ENCODE measurements around the gene DHRSX.
"Not testable (repeated sequence)": the region's sequence is repeated elsewhere in the genome, so short reads cannot be mapped to it uniquely, and the experiment has no call there.

The DHRSX gene

DNA sequence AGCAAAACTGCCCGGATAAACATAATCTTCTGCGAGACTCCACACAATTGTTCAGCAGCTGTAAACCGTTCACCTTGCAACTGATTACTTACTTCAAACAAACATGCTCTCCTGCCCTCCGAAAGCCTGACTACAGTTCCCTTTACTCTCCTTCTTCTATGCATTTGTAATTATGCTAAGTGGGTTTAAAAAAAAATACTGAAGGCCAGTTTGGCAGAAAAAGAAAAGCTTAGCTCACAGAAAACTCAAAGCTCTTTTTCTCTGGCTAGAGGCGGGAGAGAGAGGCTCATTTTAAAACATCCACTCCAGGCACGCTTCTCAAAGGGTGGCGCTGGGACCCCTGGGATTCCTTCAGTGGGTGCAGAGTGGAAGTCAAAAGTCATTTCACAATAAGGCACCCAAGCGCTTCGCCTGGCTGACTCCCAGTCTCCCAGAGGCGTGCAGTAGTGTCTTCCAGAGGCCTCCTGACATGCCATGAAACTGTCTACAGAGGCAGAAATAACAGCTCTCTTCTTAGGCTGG, 1.9 kb downstream of the DHRSX start:
- no peak for DNase-seq (ENCODE audit: low read depth)

GRCh38 chrX:2497961-2498780, 2.6 kb downstream of the DHRSX start:
- no peak for DNase-seq (ENCODE audit: low read depth)

GRCh38 chrX:2495595-2495994, 5.2 kb downstream of the DHRSX start:
- no peak for DNase-seq (ENCODE audit: low read depth)

GRCh38 chrX:2492531-2493218, 8.1 kb downstream of the DHRSX start:
- DNase-seq (ENCODE audit: low read depth), result no peak

DNA sequence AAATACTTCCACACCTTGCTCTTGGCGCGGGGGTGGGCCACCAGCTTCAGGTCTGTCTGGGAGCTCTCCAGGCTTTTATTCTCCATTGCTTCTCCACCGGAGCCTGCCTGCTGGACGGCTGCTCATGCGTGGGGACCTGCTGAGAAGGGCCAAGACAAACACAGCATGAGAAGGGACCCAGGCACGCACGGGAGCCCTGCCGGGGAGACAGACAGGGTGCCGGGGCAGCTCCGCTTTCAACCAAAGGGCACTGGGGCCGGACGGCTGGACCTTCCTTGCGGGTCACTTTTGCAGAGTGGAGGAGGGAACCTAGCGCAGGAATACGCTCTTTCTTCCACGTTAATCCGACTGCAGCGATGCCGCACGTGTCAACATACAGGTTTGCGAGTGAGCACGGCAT, 10.1 kb downstream of the DHRSX start:
- DNase-seq (ENCODE audit: low read depth), result no peak

GRCh38 chrX:2489446-2490445, 11.0 kb downstream of the DHRSX start:
- DNase-seq (ENCODE audit: low read depth), result no peak

- no peak for DNase-seq (ENCODE audit: low read depth)
Observed at GRCh38 chrX:2488621-2489285, 12.0 kb downstream of the DHRSX start.

DNA sequence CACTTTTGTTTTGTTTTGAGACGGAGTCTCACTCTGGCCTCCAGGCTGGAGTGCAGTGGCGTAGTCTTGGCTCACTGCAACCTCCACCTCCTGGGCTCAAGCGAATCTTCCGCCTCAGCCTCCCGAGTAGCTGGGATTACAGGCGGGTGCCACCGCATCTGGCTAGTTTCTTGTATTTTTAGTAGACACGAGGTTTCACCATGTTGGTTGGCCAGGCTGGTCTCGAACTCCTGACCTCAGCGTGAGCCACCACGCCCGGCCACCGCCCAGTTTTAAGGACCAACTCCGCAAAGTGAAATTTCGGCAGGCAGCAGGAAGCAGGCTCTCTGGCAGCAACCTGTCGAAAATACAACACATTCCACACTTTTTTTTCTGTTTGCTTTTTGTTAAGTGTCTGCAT, 13.4 kb downstream of the DHRSX start:
- no peak for DNase-seq (ENCODE audit: low read depth)

GRCh38 chrX:2486476-2487133, 14.2 kb downstream of the DHRSX start:
- no peak for DNase-seq (ENCODE audit: low read depth)

GRCh38 chrX:2485789-2486345, 14.9 kb downstream of the DHRSX start:
- no peak for DNase-seq (ENCODE audit: low read depth)

GRCh38 chrX:2484721-2485648, 15.8 kb downstream of the DHRSX start:
- no peak for DNase-seq (ENCODE audit: low read depth)

- no peak for DNase-seq (ENCODE audit: low read depth)
Observed at GRCh38 chrX:2484256-2484655, 16.5 kb downstream of the DHRSX start.

- no peak for DNase-seq (ENCODE audit: low read depth)
Observed at GRCh38 chrX:2483398-2484060, 17.2 kb downstream of the DHRSX start.

DNA sequence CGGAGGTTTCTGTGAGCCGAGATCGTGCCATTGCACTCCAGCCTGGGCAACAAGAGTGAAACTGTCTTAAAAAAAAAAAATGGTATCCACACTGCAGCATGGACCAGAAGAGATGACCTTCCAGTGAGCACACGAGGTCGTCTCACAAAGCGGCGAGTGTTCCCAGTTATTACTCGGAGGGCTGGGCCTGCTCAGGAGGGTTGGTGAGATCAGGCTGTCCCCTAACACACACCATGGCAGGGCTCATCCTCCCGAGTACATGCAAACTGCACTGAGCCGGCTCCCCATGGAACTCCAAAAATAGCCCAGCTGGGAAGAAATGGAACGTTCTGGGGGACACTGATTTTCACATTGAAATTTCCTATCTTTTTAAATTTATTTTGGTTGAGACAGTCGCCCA, 19.2 kb downstream of the DHRSX start:
- DNase-seq (ENCODE audit: low read depth), result not testable (repeated sequence)

- DNase-seq (ENCODE audit: low read depth), result not testable (repeated sequence)
Observed at GRCh38 chrX:2479982-2480381, 20.8 kb downstream of the DHRSX start.

DNA sequence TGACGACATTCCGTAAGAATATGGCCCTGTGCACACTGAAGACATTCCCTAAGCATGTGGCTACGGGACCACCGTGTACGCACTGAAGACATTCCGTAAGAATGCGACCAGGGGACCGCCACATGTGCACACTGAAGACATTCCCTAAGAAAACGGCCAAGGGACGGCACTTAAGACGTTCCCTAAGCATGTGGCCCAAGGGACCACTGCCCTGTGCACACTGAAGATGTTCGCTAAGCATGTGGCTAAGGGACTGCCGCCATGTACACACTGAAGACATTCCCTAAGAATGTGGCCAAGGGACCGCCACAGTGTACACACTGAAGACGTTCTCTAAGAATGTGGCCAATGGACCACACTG, 21.4 kb downstream of the DHRSX start:
- DNase-seq (ENCODE audit: low read depth), result no peak

DNA sequence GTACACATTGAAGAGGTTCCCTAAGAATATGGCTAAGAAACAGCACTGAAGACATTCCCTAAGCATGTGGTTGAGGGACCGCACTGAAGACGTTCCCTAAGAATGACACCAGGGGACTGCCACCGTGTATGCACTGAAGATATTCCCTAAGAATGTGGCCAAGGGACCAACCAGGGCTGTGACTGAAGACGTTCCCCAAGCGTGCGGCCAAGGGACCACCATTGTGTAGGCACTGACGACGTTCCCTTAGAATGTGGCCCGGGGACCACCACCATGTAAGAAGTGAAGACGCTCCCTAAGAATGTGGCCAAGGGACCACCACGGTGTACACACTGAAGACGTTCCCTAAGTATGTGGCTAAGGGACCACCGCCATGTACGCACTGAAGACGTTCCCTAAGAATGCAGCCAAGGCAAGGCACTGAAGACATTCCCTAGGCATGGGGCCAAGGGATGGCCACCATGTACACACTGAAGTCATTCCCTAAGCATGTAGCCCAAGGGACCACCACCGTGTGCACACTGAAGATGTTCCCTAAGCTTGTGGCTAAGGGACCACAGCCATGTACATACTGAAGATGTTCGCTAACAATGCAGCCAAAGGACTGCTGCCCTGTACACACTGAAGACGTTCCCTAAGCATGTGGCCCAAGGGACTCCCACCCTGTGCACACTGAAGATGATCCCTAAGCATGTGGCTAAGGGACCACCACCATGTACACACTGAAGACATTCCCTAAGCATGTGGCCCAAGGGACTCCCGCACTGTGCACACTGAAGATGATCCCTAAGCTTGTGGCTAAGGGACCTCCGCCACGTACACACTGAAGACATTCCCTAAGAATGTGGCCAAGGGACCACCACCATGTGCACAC, 22.0 kb downstream of the DHRSX start:
- DNase-seq (ENCODE audit: low read depth), result no peak

- not testable (repeated sequence) for DNase-seq (ENCODE audit: low read depth)
Observed at GRCh38 chrX:2477313-2477712, 23.5 kb downstream of the DHRSX start.
